T-helper 1 cell treated with Interleukin-12 subunit alpha and Interleukin-12 subunit beta and Interleukin-4 antibody, amounts not matched to agents 30 μg/mL and 1 μg/mL, for 36 hours (primary cell): ENCODE results near the gene SHOC2.

Experiments used
- H3K27ac Mint-ChIP-seq: one replicate; pipeline ENCODE4 v1.8.0; 2021; ENCODE audit warnings: mild to moderate bottlenecking, mixed read lengths
- H3K27me3 Mint-ChIP-seq: one replicate; pipeline ENCODE4 v1.8.0; 2021; ENCODE audit warnings: low read depth, mixed read lengths
- H3K36me3 Mint-ChIP-seq: one replicate; pipeline ENCODE4 v1.8.0; 2021; ENCODE audit warnings: low read depth, mixed read lengths
- H3K4me1 Mint-ChIP-seq: one replicate; pipeline ENCODE4 v1.8.0; 2021; ENCODE audit warnings: low read depth, mixed read lengths
- H3K4me3 Mint-ChIP-seq: one replicate; pipeline ENCODE4 v1.8.0; 2021; ENCODE audit warnings: mild to moderate bottlenecking, moderate library complexity, mixed read lengths
- H3K9me3 Mint-ChIP-seq: one replicate; pipeline ENCODE4 v1.8.0; 2021; ENCODE audit warnings: mixed read lengths

The SHOC2 gene

GRCh38 chr10:111004016-111004415, 84.6 kb downstream of the SHOC2 start:
- H3K4me1 Mint-ChIP-seq: no peaks in the 10 kb centered on the region
- H3K36me3 Mint-ChIP-seq: peaks cover 18% of the 10 kb centered on the region

GRCh38 chr10:111007486-111007885, 88.1 kb downstream of the SHOC2 start:
- no peaks in the 10 kb centered on the region for H3K27me3 Mint-ChIP-seq
- peaks cover 16% of the 10 kb centered on the region for H3K36me3 Mint-ChIP-seq
- H3K4me3 Mint-ChIP-seq: no peak overlapping the region
- H3K27ac Mint-ChIP-seq: no peak overlapping the region
- no peaks in the 10 kb centered on the region for H3K9me3 Mint-ChIP-seq
- no peaks in the 10 kb centered on the region for H3K4me1 Mint-ChIP-seq

More at GRCh38 chr10:111004016-111004415, 84.6 kb downstream of the SHOC2 start:
- Mint-ChIP-seq H3K9me3 (no peaks in the 10 kb centered on the region), H3K4me3 (no peak overlapping the region), H3K27ac (no peak overlapping the region), H3K27me3 (no peaks in the 10 kb centered on the region)

- peaks cover 21% of the 10 kb centered on the region for H3K36me3 Mint-ChIP-seq
- no peaks in the 10 kb centered on the region for H3K27me3 Mint-ChIP-seq
- H3K4me1 Mint-ChIP-seq: peaks cover 10% of the 10 kb centered on the region
- H3K27ac Mint-ChIP-seq: no peak overlapping the region
- H3K9me3 Mint-ChIP-seq: no peaks in the 10 kb centered on the region
- H3K4me3 Mint-ChIP-seq: no peak overlapping the region
These were observed 95.8 kb downstream of the SHOC2 start for GRCh38 chr10:111015181-111015580.

- Mint-ChIP-seq H3K9me3 (no peaks in the 10 kb centered on the region), H3K27me3 (no peaks in the 10 kb centered on the region), H3K4me1 (peaks cover 10% of the 10 kb centered on the region), H3K4me3 (no peak overlapping the region), H3K27ac (no peak overlapping the region), H3K36me3 (peaks cover 32% of the 10 kb centered on the region)
These were observed 97.7 kb downstream of the SHOC2 start for GRCh38 chr10:111017098-111017497.

- Mint-ChIP-seq H3K27me3 (no peaks in the 10 kb centered on the region), H3K36me3 (peaks cover 36% of the 10 kb centered on the region), H3K27ac (no peak overlapping the region), H3K4me1 (peaks cover 10% of the 10 kb centered on the region), H3K4me3 (no peak overlapping the region), H3K9me3 (peaks cover 3% of the 10 kb centered on the region)
These were observed 98.6 kb downstream of the SHOC2 start for GRCh38 chr10:111018021-111018420.

- Mint-ChIP-seq H3K27me3 (no peaks in the 10 kb centered on the region), H3K9me3 (peaks cover 12% of the 10 kb centered on the region), H3K36me3 (peaks cover 42% of the 10 kb centered on the region), H3K4me1 (peaks cover 5% of the 10 kb centered on the region), H3K27ac (no peak overlapping the region), H3K4me3 (no peak overlapping the region)
These were observed 103.7 kb downstream of the SHOC2 start for GRCh38 chr10:111023060-111023459.

- H3K9me3 Mint-ChIP-seq: peaks cover 19% of the 10 kb centered on the region
- peaks cover 9% of the 10 kb centered on the region for H3K4me1 Mint-ChIP-seq
- H3K27me3 Mint-ChIP-seq: no peaks in the 10 kb centered on the region
- no peak overlapping the region for H3K4me3 Mint-ChIP-seq
- peak overlapping the region; percentile 18 for H3K27ac Mint-ChIP-seq
- H3K36me3 Mint-ChIP-seq: peaks cover 22% of the 10 kb centered on the region
These were observed 110.8 kb downstream of the SHOC2 start for GRCh38 chr10:111030042-111030750.

- H3K4me3 Mint-ChIP-seq: no peak overlapping the region
- no peaks in the 10 kb centered on the region for H3K27me3 Mint-ChIP-seq
These were observed 115.3 kb downstream of the SHOC2 start for GRCh38 chr10:111034598-111035310.

GRCh38 chr10:111035542-111035941, 116.1 kb downstream of the SHOC2 start:
- peaks cover 41% of the 10 kb centered on the region for H3K9me3 Mint-ChIP-seq
- no peak overlapping the region for H3K27ac Mint-ChIP-seq
- no peak overlapping the region for H3K4me3 Mint-ChIP-seq
- peaks cover 2% of the 10 kb centered on the region for H3K4me1 Mint-ChIP-seq
- peaks cover 20% of the 10 kb centered on the region for H3K36me3 Mint-ChIP-seq
- no peaks in the 10 kb centered on the region for H3K27me3 Mint-ChIP-seq

More at GRCh38 chr10:111034598-111035310, 115.3 kb downstream of the SHOC2 start:
- peaks cover 34% of the 10 kb centered on the region for H3K9me3 Mint-ChIP-seq
- peaks cover 20% of the 10 kb centered on the region for H3K36me3 Mint-ChIP-seq
- H3K27ac Mint-ChIP-seq: no peak overlapping the region
- H3K4me1 Mint-ChIP-seq: peaks cover 9% of the 10 kb centered on the region

GRCh38 chr10:111037858-111038257, 118.5 kb downstream of the SHOC2 start:
- H3K9me3 Mint-ChIP-seq: peaks cover 54% of the 10 kb centered on the region
- H3K36me3 Mint-ChIP-seq: peaks cover 14% of the 10 kb centered on the region
- H3K27ac Mint-ChIP-seq: no peak overlapping the region
- no peaks in the 10 kb centered on the region for H3K27me3 Mint-ChIP-seq
- no peak overlapping the region for H3K4me3 Mint-ChIP-seq
- H3K4me1 Mint-ChIP-seq: no peaks in the 10 kb centered on the region

- Mint-ChIP-seq H3K27me3 (no peaks in the 10 kb centered on the region), H3K27ac (no peak overlapping the region), H3K4me3 (no peak overlapping the region), H3K36me3 (peaks cover 9% of the 10 kb centered on the region), H3K4me1 (no peaks in the 10 kb centered on the region), H3K9me3 (peaks cover 45% of the 10 kb centered on the region)
These were observed 120.1 kb downstream of the SHOC2 start for GRCh38 chr10:111039522-111039921.

GRCh38 chr10:111057006-111057405, 137.6 kb downstream of the SHOC2 start:
- Mint-ChIP-seq H3K36me3 (no peaks in the 10 kb centered on the region), H3K4me1 (no peaks in the 10 kb centered on the region), H3K27ac (no peak overlapping the region), H3K27me3 (peaks cover 19% of the 10 kb centered on the region), H3K9me3 (peaks cover 19% of the 10 kb centered on the region), H3K4me3 (no peak overlapping the region)
